ENCODE measurements around the gene ZNF691. TPM values are rescaled to one million over a fixed set of nuclear protein-coding genes. Genes with fewer than 3 reads are reported as not detected.
A peak's percentile ranks its signal among the peaks of the same experiment; 100 is the strongest.

ZNF691 gene
- total RNA-seq, 5 donors from 2014 or later (not counting 1 experiment from before 2014, with no cell fraction given), result 4.7 to 14.9 (median 13.0) TPM

- Histone ChIP-seq H3K27me3 (replicated peaks in 1 of 2; ENCODE audit: control insufficient read depth in 2 of 2, extremely low read depth in 1 of 2, insufficient read depth in 2 of 2, low read length in 1 of 2) (no peaks in the 10 kb centered on the region), H3K4me1 (ENCODE audit: control insufficient read depth in 1 of 2, extremely low read depth in 1 of 2, insufficient read depth in 2 of 2, low read length in 2 of 2) (peaks cover 10 to 13% of the 10 kb centered on the region in 2 experiments), H3K9me3 (no peaks in the 10 kb centered on the region), H3K36me3 (ENCODE audit: control insufficient read depth in 2 of 2, extremely low read depth in 1 of 2, insufficient read depth in 1 of 2, low read length in 1 of 2) (no peaks in the 10 kb centered on the region), H3K27ac (ENCODE audit: low read length) (no peak overlapping the region), H3K4me3 (ENCODE audit: control insufficient read depth in 1 of 2, extremely low read depth in 1 of 2, low read length in 1 of 2) (no peak overlapping the region)
- WGBS (ENCODE audit: insufficient coverage), result 100% methylated on average over 2 of the region's 3 CpGs
- no peaks in the 10 kb centered on the region for H3K27me3 Mint-ChIP-seq
- peaks cover 20 to 39% (median 20%) of the 10 kb centered on the region in 3 donors for H3K4me1 Mint-ChIP-seq
- DNase-seq, result peak in 1 of 35 experiments; percentile 8
- CTCF ChIA-PET, result interaction anchor here in 1 of 2 donors (0.8 to 4.0 kb wide), 4 partner anchors 10 to 105 kb away, joined by 3 to 16 read pairs (median 10); partner anchors contain the start of genes C1orf50, P3H1 and ZNF691
- no peak overlapping the region for H3K27ac Mint-ChIP-seq
- ATAC-seq (replicated peaks in 1 of 4), result no peak
- no peaks in the 10 kb centered on the region for H3K36me3 Mint-ChIP-seq
- H3K9me3 Mint-ChIP-seq, result no peaks in the 10 kb centered on the region
- POLR2A ChIA-PET, result interaction anchor here in 1 of 2 donors (0.8 kb wide), 1 partner anchor 28 kb away, joined by 3 read pairs; the partner anchor contains the start of gene ZNF691
- peak overlapping the region; percentile 63 to 84 (median 70) for H3K4me3 Mint-ChIP-seq
These were observed 28.4 kb upstream of the ZNF691 start for GRCh38 chr1:42817976-42818375.

DNA sequence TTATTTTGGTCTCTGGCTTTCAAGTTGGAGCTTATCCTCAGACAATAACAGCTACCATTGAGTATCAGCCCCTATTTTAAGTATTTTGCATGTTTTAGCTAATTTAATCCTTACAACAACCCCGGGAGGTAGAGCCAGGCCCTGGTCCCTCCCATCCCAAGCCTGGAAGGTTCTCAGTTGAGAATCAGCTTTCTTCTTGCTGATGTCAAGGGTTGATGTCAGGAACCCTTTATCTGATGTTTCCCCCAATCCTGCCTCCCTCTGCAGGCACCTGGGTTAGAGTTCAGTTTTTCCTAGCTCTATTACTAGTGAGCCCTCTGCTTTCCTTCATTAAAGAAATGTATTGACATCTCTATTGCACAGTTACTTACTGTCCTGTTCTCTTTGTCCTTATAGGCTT is 25.6 kb upstream of the ZNF691 start:
- ATAC-seq (replicated peaks in 1 of 4) (no peak), DNase-seq (no peak)
- Mint-ChIP-seq H3K36me3 (no peaks in the 10 kb centered on the region), H3K4me1 (peaks cover 16 to 31% (median 17%) of the 10 kb centered on the region in 3 donors), H3K27ac (no peak overlapping the region), H3K4me3 (no peak overlapping the region), H3K9me3 (no peaks in the 10 kb centered on the region), H3K27me3 (no peaks in the 10 kb centered on the region)
- no peaks in the 10 kb centered on the region for H3K36me3 ChIP-seq (ENCODE audit: control insufficient read depth in 2 of 2, extremely low read depth in 1 of 2, insufficient read depth in 1 of 2, low read length in 1 of 2)
- POLR2A ChIA-PET, result interaction anchor here in 1 of 2 donors (0.7 kb wide), 1 partner anchor 116 kb away, joined by 11 read pairs; no protein-coding TSS in a partner anchor
- WGBS (ENCODE audit: insufficient coverage), result no CpG with 5 or more reads among the region's 1 CpG
- no peaks in the 10 kb centered on the region for H3K27me3 ChIP-seq (replicated peaks in 1 of 2; ENCODE audit: control insufficient read depth in 2 of 2, extremely low read depth in 1 of 2, insufficient read depth in 2 of 2, low read length in 1 of 2)
- no peaks in the 10 kb centered on the region for H3K9me3 ChIP-seq
- H3K4me3 ChIP-seq (ENCODE audit: control insufficient read depth in 1 of 2, extremely low read depth in 1 of 2, low read length in 1 of 2), result no peak overlapping the region
- H3K4me1 ChIP-seq (ENCODE audit: control insufficient read depth in 1 of 2, extremely low read depth in 1 of 2, insufficient read depth in 2 of 2, low read length in 2 of 2), result peaks cover 9 to 11% of the 10 kb centered on the region in 2 experiments
- CTCF ChIA-PET, result interaction anchor here (0.6 to 1.2 kb wide), 3 partner anchors 25 to 95 kb away, joined by 5 to 10 read pairs (median 6); partner anchors contain the start of gene ZNF691 (in 1 of the 2)
- H3K27ac ChIP-seq (ENCODE audit: low read length), result no peak overlapping the region

- H3K4me1 ChIP-seq (ENCODE audit: control insufficient read depth in 1 of 2, extremely low read depth in 1 of 2, insufficient read depth in 2 of 2, low read length in 2 of 2), result peaks cover under 1 to 6% of the 10 kb centered on the region in 2 experiments
- no peak overlapping the region for H3K27ac ChIP-seq (ENCODE audit: low read length)
- H3K27me3 Mint-ChIP-seq, result no peaks in the 10 kb centered on the region
- POLR2A ChIA-PET, result no interaction called here
- no peak overlapping the region for H3K27ac Mint-ChIP-seq
- no peak for DNase-seq
- H3K36me3 ChIP-seq (ENCODE audit: control insufficient read depth in 2 of 2, extremely low read depth in 1 of 2, insufficient read depth in 1 of 2, low read length in 1 of 2), result no peaks in the 10 kb centered on the region
- no peak for ATAC-seq (replicated peaks in 1 of 4)
- H3K27me3 ChIP-seq (replicated peaks in 1 of 2; ENCODE audit: control insufficient read depth in 2 of 2, extremely low read depth in 1 of 2, insufficient read depth in 2 of 2, low read length in 1 of 2), result no peaks in the 10 kb centered on the region
- H3K9me3 Mint-ChIP-seq, result no peaks in the 10 kb centered on the region
- H3K4me1 Mint-ChIP-seq, result peaks cover 8 to 22% (median 9%) of the 10 kb centered on the region in 3 donors
- CTCF ChIA-PET, result interaction anchor here (0.6 to 1.2 kb wide), 6 partner anchors 24 to 1002 kb away, joined by 3 to 10 read pairs (median 4); partner anchors contain the start of gene ZNF691 (in 1 of the 2)
- H3K9me3 ChIP-seq, result no peaks in the 10 kb centered on the region
- WGBS (ENCODE audit: insufficient coverage), result no CpG with 5 or more reads among the region's 2 CpGs
- H3K36me3 Mint-ChIP-seq, result no peaks in the 10 kb centered on the region
- no peak overlapping the region for H3K4me3 ChIP-seq (ENCODE audit: control insufficient read depth in 1 of 2, extremely low read depth in 1 of 2, low read length in 1 of 2)
- no peak overlapping the region for H3K4me3 Mint-ChIP-seq
These were observed 24.7 kb upstream of the ZNF691 start for GRCh38 chr1:42821690-42822089.

DNA sequence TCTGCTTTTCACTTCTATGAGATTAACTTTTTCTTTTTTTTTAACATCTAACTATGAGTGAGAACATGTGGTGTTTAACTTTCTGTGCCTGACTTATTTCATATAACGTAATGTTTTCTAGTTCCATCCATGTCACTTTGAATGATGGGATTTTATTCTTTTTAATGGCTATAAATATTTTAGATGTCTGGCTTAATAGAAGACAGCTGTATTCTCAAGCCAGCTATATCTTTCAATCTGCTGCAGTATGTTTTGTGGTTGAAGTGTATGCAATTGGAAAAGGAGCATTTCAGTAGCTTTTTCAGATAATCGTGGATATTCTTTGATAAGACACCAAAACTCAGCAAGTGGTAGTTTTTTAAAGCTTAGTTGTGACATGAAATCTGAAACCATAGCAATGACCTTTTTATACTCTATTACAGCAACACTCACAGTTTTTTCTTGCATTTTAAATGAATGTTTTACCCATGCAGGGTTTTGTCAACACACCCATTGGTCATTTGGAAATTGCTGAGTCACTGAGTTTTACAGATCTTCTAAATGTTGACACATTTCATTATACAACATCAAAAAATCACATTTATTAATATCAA is 23.5 kb upstream of the ZNF691 start:
- no peaks in the 10 kb centered on the region for H3K9me3 Mint-ChIP-seq
- no peak overlapping the region for H3K4me3 Mint-ChIP-seq
- H3K4me3 ChIP-seq (ENCODE audit: control insufficient read depth in 1 of 2, extremely low read depth in 1 of 2, low read length in 1 of 2), result no peak overlapping the region
- peaks cover 0 to under 1% of the 10 kb centered on the region in 2 experiments for H3K4me1 ChIP-seq (ENCODE audit: control insufficient read depth in 1 of 2, extremely low read depth in 1 of 2, insufficient read depth in 2 of 2, low read length in 2 of 2)
- H3K27me3 Mint-ChIP-seq, result no peaks in the 10 kb centered on the region
- H3K27ac Mint-ChIP-seq, result no peak overlapping the region
- no peaks in the 10 kb centered on the region for H3K9me3 ChIP-seq
- DNase-seq (no peak), ATAC-seq (replicated peaks in 1 of 4) (no peak)
- ChIA-PET CTCF (no interaction called here), POLR2A (no interaction called here)
- H3K36me3 Mint-ChIP-seq, result peaks cover 3% of the 10 kb centered on the region
- peaks cover 2 to 15% (median 3%) of the 10 kb centered on the region in 3 donors for H3K4me1 Mint-ChIP-seq
- no peaks in the 10 kb centered on the region for H3K27me3 ChIP-seq (replicated peaks in 1 of 2; ENCODE audit: control insufficient read depth in 2 of 2, extremely low read depth in 1 of 2, insufficient read depth in 2 of 2, low read length in 1 of 2)
- H3K36me3 ChIP-seq (ENCODE audit: control insufficient read depth in 2 of 2, extremely low read depth in 1 of 2, insufficient read depth in 1 of 2, low read length in 1 of 2), result no peaks in the 10 kb centered on the region
- H3K27ac ChIP-seq (ENCODE audit: low read length), result no peak overlapping the region
- no CpG with 5 or more reads among the region's 2 CpGs for WGBS (ENCODE audit: insufficient coverage)

GRCh38 chr1:42824481-42825035 is 21.9 kb upstream of the ZNF691 start:
- WGBS (ENCODE audit: insufficient coverage), result 100% methylated on average over 4 of the region's 4 CpGs
- POLR2A ChIA-PET, result interaction anchor here in 1 of 2 donors (0.5 kb wide), 1 partner anchor 834 kb away, joined by 5 read pairs; no protein-coding TSS in a partner anchor
- CTCF ChIA-PET, result no interaction called here

DNA sequence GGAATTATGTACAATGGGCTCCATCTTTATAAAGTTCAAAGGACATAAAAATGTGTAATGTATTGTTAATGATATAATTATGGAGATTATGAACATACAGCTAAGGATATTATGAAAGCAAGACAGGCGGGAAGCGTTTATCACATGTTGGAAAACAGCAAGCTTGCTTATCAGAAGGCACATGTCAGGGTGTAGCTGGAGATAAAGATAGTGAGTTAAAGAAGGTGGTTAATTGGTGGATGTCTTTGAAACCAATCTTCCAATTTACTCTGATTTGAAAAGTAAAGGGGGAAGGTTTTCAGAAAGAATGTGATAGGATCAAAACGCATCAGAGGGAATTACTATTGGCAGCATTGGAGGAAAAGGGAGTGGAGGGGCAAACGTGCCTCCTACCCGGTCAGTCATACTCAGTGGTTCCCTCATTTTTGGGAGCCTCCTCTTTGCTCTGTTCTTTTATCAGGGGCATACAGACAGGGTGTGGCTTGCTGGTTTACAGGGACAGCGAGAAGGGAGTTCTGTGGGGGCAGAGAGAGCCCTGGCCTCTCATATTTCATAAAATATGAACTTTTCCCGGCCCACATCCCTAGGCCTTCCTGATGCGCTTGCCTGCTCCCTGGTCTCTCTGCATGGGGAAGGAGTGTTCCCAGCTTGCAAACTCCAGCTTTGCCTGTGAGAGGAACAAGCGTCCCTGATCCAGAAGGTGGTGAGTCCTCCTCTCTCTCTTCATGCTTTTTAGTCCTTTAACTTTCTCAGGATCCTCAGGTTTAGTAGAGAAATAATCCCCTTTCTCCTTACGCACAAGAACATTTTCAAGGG is 21.2 kb upstream of the ZNF691 start:
- H3K4me1 ChIP-seq (ENCODE audit: control insufficient read depth in 1 of 2, extremely low read depth in 1 of 2, insufficient read depth in 2 of 2, low read length in 2 of 2), result no peaks in the 10 kb centered on the region
- H3K9me3 ChIP-seq, result no peaks in the 10 kb centered on the region
- DNase-seq (no peak), ATAC-seq (replicated peaks in 1 of 4) (no peak)
- peaks cover 14% of the 10 kb centered on the region for H3K36me3 Mint-ChIP-seq
- ChIA-PET POLR2A (interaction anchor here in 1 of 2 donors (0.5 kb wide), 1 partner anchor 834 kb away, joined by 5 read pairs; no protein-coding TSS in a partner anchor), CTCF (no interaction called here)
- H3K4me1 Mint-ChIP-seq, result peaks cover 0 to 3% (median 0%) of the 10 kb centered on the region in 3 donors
- H3K27me3 Mint-ChIP-seq, result no peaks in the 10 kb centered on the region
- 93% methylated on average over 2 of the region's 10 CpGs for WGBS (ENCODE audit: insufficient coverage)
- no peak overlapping the region for H3K27ac Mint-ChIP-seq
- peaks cover 0 to 2% of the 10 kb centered on the region in 2 donors for H3K36me3 ChIP-seq (ENCODE audit: control insufficient read depth in 2 of 2, extremely low read depth in 1 of 2, insufficient read depth in 1 of 2, low read length in 1 of 2)
- H3K9me3 Mint-ChIP-seq, result no peaks in the 10 kb centered on the region
- no peak overlapping the region for H3K4me3 ChIP-seq (ENCODE audit: control insufficient read depth in 1 of 2, extremely low read depth in 1 of 2, low read length in 1 of 2)
- no peak overlapping the region for H3K4me3 Mint-ChIP-seq
- no peak overlapping the region for H3K27ac ChIP-seq (ENCODE audit: low read length)
- H3K27me3 ChIP-seq (replicated peaks in 1 of 2; ENCODE audit: control insufficient read depth in 2 of 2, extremely low read depth in 1 of 2, insufficient read depth in 2 of 2, low read length in 1 of 2), result no peaks in the 10 kb centered on the region

More at GRCh38 chr1:42824481-42825035, 21.9 kb upstream of the ZNF691 start:
- H3K27ac Mint-ChIP-seq, result no peak overlapping the region
- Histone ChIP-seq H3K4me1 (ENCODE audit: control insufficient read depth in 1 of 2, extremely low read depth in 1 of 2, insufficient read depth in 2 of 2, low read length in 2 of 2) (no peaks in the 10 kb centered on the region), H3K36me3 (ENCODE audit: control insufficient read depth in 2 of 2, extremely low read depth in 1 of 2, insufficient read depth in 1 of 2, low read length in 1 of 2) (no peaks in the 10 kb centered on the region), H3K9me3 (no peaks in the 10 kb centered on the region), H3K4me3 (ENCODE audit: control insufficient read depth in 1 of 2, extremely low read depth in 1 of 2, low read length in 1 of 2) (no peak overlapping the region), H3K27ac (ENCODE audit: low read length) (no peak overlapping the region), H3K27me3 (replicated peaks in 1 of 2; ENCODE audit: control insufficient read depth in 2 of 2, extremely low read depth in 1 of 2, insufficient read depth in 2 of 2, low read length in 1 of 2) (no peaks in the 10 kb centered on the region)
- H3K9me3 Mint-ChIP-seq, result no peaks in the 10 kb centered on the region
- DNase-seq (no peak), ATAC-seq (replicated peaks in 1 of 4) (no peak)
- no peak overlapping the region for H3K4me3 Mint-ChIP-seq
- no peaks in the 10 kb centered on the region for H3K27me3 Mint-ChIP-seq
- H3K4me1 Mint-ChIP-seq, result peaks cover 0 to 7% (median 0%) of the 10 kb centered on the region in 3 donors
- H3K36me3 Mint-ChIP-seq, result peaks cover 7% of the 10 kb centered on the region
